GM18498 (cell line): ENCODE results near the gene TMEM161A.
"Not testable (repeated sequence)": the region's sequence is repeated elsewhere in the genome, so short reads cannot be mapped to it uniquely, and the experiment has no call there.

Experiments
- ATAC-seq: cut with Tn5 transposase; IDR thresholded peaks from one replicate; pipeline ENCODE4 v1.9.1; 2021; ENCODE audit warnings: mild to moderate bottlenecking, moderate library complexity; ENCODE audit not compliant: unreplicated experiment

Gene TMEM161A

DNA sequence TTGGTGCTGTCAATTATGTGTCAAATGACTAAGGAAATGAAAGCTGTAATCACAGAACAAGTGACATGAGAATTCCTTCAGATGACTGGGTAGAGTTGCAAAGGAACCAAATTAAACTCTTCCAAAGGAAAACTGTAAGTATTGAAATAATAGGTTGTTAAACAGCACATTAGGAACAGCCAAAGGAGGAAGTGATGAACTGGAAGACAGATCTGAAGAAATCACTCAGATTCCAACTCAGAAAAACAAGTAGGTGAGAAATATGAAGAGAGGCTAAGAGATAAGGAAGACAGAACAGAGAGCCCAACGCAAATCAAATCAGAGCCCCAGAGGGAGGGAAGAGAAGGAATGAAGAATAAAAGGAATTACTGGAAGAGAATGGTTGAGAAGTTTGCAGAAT, 15.4 kb downstream of the TMEM161A start:
- ATAC-seq = no peak

- no peak for ATAC-seq
Observed at GRCh38 chr19:19121371-19121770, 16.9 kb downstream of the TMEM161A start.

DNA sequence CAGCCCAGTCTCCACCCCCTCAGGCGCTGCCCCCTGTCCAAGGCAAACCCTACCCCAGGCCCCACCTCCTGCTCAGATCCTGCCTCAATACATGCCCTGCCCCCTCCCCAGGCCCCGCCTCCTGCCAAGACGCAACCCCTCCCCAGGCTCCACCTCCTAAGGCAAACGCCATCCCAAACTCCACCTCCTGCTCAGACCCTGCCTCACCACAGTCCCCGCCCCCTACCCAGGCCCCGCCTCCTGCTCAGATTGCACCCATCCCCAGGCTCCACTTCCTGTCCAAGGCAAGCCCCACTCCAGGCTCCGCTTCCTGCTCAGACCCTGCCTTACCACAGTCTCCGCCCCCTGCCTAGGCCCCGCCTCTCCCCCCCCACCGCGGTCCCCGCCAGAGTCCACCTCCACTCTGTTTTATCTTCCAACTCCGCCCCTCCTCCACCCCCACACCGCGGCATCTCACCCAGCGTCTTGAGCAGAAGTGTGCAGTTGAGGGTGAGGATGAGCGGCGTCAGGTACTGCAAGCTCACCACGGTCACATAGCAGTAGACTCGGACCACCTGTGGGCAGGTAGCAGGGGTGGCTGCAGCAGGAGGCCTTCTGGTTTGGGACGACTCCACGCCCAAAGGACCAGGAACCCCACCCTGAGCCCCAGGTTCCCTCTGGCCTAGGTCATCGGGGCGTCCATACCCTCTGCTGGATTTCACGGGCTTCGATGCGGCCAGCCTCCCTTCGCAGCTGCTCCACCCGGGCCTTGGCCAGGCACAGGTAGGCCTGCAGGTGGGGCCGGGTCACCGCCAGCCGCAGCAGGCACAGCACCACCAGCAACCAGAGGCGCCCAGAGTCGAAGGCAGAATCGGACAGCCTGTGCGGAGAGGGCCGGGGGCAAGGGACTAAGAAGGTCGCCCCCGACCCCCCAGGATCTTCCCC, 17.7 kb downstream of the TMEM161A start:
- no peak for ATAC-seq

DNA sequence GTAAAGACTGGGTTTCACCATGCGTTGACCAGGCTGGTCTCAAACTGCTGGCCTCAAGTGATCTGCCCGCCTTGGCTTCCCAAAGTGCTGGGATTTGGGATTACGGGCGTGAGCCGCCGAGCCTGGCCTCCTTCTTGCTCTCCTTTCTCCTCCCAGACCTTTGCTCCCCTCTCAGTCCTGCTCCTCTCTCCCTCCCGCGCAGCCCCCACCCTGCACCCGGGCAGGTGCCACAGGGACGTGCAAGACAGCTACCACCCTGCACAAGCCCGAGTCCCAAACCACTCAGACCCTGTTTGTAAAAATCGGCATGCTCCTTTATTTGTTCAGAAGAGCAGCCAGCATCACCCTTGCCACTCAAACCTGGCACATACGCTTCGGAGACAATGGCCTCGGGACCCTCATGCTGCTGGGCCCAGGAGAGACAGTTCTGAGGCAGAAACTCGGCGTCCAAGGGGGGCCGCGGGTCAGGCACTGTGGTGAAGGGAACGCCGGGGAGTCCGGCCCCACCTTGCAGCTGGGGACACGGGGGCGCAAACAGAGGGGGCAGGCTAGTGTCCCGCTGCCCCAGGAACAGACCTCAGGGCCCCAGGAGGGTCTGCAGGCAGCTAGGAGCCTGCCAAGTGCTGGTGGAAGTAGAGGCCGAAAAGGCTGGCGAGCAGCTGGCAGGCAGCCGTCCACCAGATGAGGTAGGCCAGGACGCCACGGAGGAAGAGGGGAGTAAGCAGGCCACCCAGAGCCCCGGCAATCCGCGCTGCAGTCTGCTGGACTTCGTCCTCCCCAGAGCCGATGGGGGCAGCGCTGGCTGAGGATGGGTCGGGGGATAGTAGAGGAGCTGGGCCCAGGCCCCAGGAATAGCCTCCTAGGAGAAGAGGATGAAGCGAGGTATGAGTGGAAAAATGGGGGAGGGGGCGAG, 18.7 kb downstream of the TMEM161A start:
- ATAC-seq = no peak

DNA sequence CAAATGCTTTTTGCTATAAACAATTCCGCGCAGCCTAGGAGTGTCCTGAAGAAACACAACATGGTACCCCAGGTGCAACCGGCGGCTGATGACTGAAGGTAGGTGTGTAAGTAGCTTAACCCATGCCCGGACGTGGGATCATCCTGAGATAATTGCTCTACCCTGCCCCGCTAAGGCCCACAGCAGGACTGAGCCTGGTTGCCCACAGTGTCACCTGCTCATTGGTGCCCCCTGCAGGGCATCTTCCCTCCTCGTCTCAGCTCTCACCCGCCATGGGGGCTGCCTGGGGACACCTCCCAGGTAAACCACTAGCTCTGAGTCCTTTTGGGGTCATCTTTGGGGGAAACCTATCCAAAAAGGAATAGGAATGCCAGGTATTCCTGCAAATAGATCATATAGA, 22.3 kb downstream of the TMEM161A start:
- ATAC-seq = no peak

GRCh38 chr19:19113040-19113626, 25.1 kb downstream of the TMEM161A start:
- ATAC-seq = no peak

GRCh38 chr19:19111967-19112580, 26.2 kb downstream of the TMEM161A start:
- ATAC-seq = no peak

DNA sequence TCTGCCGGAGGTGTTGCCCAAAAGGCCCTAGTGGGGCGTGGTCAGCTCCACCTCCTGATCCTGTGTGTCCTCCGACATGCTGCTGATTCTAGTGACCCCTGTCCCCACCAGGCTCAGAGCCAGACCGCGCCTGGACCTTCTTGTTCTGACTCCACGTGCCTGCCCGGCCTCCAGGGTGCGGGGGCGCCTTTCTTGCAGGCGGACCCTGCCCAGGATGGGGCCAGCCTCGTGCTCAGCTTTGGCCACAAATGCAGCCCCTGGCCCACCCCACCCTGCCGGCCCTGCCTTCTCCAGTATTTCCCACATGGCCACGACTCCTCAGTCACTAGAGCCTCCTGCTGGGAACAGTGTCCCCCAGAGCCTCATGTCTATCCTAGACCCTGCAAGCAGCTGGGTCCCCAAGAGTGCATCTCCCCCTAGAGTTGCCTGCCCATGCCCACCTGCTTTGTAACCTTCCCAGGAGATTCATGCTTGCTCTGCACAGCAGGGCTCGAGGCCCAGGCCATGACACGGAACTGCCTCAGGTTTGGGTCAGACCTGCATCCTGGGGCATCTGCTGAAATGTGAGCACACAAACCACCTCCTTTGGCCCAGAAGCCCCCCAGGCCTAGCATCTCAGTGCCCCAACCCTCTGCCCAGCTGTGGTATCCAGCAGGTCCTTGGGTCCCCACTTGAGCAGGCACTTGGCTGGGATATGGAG, 27.0 kb downstream of the TMEM161A start:
- no peak for ATAC-seq

GRCh38 chr19:19110410-19111135, 27.7 kb downstream of the TMEM161A start:
- ATAC-seq = no peak

- ATAC-seq = no peak
Observed at GRCh38 chr19:19109601-19110000, 28.7 kb downstream of the TMEM161A start.

GRCh38 chr19:19107654-19108053, 30.6 kb downstream of the TMEM161A start:
- ATAC-seq = no peak

GRCh38 chr19:19106938-19107337, 31.3 kb downstream of the TMEM161A start:
- ATAC-seq = not testable (repeated sequence)

DNA sequence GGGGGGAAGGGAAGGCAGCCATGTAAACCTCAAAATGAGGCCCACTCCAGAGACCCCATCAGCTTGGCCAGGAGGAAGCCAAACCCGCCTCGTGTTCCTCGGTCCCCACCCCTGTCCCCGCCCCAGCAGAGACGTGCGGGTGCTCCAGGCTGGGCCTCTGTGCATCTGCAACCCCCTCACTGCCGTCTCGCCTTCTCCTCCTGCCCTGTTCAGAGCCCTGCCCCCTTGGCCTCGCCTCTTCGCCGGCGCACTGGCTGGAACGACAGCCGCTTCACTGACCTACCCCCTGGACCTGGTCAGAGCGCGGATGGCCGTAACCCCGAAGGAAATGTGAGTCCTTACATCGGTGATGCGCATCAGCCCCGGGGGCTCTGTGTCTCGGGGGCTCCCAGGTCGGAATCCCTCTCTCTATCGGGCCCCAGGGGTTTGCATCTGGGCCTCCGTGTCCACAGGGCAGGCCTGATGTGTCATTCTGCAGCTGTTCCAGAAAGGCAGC, 32.2 kb downstream of the TMEM161A start:
- no peak for ATAC-seq

- ATAC-seq = no peak
Observed at GRCh38 chr19:19105365-19106055, 32.8 kb downstream of the TMEM161A start.

- ATAC-seq = no peak
Observed at GRCh38 chr19:19103167-19103566, 35.1 kb downstream of the TMEM161A start.

- ATAC-seq = not testable (repeated sequence)
Observed at GRCh38 chr19:19102566-19102965, 35.7 kb downstream of the TMEM161A start.

GRCh38 chr19:19101540-19101939, 36.7 kb downstream of the TMEM161A start:
- no peak for ATAC-seq

DNA sequence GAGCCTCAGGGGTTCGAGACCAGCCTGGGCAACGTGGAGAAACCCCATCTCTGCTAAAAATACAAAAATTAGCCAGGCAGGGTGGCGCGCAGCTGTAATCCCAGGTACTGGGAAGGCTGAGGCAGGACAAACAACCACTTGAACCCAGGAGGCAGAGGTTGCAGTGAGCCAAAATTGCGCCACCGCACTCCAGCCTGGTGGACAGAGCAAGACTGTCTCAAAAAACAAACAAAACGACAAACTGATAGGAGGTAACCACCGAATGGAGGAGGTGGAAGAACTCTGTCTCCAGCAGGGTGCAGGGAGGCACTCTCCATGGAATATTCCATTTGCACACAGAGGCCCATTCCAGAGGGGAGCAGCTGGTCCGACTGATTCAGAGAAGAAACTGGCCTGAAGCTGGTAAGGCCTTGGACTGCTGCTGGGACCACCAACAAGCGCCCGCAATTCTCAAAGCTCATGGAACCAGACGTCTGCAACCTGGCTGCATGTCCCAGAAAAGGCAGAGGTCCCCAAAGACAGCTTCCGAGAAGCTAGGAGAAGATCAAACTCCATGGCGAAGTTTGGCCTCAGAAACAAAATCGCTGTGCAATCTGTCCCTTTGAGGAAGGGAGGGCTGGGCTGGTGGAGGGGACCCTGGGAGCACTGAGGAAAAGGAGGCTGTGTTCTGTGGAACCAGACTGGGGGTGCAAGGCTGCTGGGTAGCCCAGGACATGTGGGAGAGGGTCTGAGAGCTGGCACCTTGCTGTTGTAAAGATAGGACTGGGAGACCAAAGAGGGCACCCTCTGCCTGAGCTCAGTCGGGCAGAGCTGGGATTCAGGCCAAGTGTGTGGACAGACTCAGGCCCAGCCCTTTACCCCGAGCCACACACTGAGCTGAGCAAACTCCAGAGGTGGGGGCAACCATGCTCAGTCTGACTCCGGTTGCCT, 39.3 kb downstream of the TMEM161A start:
- ATAC-seq = no peak
